NCI-H2227 treated with DMSO at 0.1 percent for 48 hours (cell line): ENCODE results near the gene HAUS7.
"Not testable (repeated sequence)": the region's sequence is repeated elsewhere in the genome, so short reads cannot be mapped to it uniquely, and the experiment has no call there.

Experiments
- DNase-seq: peaks from one replicate; lab custom pipeline; 2025; lab: John Stamatoyannopoulos, UW

HAUS7 gene

DNA sequence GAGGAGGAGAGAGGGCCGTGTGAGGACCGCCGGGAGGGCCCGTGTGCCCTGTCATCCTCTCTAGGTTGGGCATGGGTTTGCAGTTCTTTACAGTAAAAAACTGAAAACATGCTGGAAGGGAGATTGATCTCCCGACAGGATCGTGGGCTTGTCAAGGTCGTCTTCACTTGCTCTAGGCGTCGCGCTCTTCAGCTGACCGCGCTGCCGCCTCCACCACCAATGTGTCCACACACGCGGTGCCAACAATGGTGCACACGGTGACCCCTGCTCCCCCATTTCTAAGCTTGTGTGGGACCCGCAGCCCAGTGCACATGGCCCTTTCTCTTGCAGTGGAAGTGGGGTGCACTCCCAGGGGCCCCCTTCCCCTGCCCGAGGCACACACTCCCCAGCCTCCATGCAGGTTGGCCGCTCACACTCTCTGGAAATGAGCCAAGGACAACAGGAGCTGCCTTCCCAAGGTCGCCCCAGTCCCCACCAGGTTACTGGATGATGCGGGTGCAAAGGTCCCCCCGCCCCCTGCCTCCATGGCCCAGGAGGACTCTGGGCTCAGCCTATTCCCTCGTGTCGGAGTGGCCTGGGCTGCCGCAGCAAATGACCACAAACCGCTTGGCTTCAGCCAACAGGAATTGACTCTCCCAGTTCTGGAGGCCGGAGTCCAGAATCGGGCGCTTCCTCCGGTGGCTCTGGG lies 60.8 kb downstream of the HAUS7 start:
- no peak for DNase-seq

DNA sequence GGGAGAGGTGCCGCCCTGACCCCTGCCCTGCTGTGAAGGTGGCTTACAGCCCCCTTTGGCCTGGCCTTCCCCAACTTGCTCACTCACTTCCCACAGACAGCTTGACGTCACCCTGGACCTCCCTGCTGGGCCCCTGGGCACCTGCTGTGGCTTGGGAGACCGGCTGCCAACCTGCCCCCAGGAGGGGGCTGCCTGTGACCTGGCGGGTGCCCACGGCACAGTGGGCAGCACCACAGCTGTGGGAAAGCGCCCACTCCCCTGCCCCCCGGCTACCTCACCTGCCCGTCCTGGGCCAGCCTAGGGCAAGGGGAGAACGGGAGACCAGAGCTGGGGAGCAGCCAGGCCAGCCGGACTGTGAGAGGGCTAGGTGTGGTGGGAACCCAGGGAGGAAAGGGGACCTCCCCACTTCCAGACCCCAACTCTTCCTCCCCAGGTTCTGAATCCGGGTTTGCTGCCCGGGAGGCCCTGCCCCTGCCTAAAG lies 61.5 kb downstream of the HAUS7 start:
- no peak for DNase-seq

DNA sequence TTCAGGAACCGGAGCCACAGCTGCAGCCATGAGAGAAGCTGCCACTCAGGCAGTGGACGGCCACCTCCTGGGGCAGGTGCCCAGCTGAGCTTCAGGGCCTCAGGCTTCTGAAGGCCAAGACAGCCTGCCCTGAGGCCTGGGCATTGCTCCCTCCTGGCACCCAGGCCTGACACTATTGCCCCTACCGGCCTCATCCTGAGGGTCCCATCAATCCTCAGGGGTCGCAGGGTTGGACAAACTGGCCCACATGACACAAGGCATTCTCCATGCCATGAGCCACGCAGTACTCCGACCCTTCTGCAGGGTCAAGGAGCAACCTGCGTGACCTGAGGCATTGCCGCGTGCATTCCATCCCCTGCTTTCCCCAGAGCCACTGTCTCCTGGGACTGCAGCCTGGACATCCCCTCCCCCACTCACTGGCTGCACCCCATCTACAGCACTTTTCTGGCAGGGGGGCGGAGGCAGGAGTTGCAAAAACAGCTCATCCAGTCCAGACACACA lies 62.1 kb downstream of the HAUS7 start:
- no peak for DNase-seq

DNA sequence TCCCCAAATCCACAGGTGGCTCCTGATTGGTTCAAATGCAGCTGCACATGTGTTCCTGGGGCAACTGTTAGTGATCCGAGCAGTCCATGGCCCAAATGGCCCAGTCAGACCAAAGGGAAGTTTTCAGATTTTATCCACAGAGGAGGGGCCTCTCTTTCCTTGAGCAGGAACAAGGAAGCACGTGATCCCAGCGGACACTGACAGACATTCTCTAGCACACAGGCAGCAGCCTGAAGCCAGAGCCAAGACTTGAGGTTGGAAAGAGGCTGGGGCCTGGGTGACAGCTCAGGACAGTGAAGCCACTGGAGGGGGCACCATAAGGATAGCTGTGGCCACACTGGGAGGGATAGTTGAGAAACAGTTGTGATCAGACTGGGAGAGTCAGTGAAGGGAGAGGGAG lies 62.6 kb downstream of the HAUS7 start:
- no peak for DNase-seq

DNA sequence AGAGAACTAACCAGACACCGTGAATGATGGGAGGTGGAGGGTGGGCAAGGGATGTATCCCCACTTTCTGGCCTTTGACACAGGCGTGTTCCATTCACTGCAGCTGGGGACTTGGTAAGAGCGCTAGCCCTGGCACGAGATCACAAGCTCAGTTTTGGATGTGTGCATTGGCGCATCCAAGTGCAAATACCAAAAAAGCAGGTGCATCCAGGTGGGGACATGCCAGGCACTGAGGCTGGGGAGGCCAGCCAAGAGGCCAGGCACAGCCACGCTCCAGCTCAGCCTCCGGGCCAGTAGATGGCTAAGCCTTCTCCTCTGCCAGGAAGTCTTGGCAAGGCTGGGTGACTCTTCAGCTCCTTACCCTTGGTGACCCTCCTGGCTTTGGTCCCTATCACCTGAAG lies 63.5 kb downstream of the HAUS7 start:
- DNase-seq: no peak

DNA sequence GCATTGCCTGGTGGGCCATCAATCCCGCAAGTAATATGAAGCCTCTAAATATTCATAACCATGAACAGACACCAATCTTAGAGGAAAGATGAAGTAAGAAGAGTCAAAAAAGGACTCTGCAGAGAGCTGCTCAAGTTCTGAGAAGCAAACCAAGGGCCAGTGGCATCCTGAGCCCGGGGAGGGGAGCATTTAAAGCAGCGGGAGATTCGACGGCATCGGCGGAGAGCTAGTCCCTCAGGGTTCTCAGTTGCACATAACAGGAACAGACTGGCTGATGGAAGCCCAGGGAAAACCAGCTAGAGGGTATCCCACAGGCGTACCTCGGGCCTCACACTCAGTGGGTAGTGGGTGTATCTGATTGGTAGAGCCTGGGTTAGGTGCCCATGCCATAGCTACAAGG lies 64.4 kb downstream of the HAUS7 start:
- no peak for DNase-seq

DNA sequence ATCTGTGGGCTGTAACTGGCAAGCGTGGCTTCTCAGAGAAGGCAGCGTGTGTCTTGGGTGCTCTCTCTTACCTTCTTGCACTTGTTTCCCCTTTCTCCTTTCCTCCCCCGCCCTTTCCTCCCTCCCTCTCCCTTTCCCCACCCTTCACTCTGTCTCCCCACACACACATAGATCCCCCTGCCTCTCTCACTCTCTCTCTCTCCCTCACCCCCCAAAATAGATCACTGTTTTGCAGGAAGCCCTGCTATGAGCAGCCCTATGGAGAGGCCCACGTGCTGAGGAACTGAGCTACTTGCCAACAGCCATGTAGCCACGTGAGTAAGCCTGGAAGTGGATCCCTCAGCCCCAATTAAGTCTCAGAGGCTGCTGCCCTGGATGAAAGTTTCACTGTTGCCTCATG lies 65.0 kb downstream of the HAUS7 start:
- no peak for DNase-seq

DNA sequence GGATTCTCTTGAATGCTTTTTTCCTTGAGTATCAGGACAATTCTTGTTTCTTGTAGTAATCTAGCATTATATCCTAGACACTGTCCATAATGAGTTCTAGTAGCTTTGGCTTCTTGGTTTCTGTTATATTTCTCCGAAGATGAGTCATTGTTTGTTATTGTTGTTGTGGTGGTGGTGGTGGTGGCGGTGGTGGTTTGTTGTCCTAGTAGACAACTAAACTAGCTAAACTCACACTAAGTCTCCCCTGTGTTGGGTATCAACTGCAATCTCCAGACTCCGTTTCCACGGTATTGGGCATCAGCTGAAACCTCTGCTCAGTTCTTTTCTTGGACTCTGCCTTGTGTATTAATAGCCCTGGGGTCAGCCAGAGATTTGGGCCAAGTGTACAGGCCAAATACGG lies 66.0 kb downstream of the HAUS7 start:
- not testable (repeated sequence) for DNase-seq

DNA sequence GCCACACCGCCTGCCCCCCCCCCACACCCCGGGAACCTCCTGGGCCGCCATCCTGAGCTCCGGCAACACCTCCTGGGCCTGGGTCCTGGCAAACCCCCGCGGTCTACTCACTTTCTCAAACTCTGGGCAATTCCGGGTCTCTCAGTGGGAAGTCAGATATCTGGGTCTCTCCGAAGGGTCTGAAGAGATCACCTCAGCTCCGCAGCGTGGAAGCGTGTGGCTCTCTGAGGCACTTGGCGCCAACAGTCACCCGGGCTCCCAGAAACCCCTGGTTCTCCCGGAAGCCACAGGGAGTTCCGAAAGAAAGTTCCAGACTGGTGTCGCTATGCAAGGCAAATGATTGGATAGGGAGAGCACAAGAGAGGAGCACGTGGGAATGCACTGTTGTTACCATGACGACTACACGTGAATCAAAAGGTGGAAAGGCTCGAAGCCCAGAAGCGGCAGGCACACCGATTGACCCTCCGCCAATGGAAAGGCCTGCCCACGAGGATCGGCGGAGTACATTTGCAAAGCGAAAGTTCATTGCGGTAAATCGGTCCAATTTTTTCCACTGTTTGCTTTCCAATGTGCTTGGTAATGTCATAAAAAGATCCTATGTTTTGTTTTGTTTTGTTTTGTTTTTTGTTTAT lies 69.1 kb downstream of the HAUS7 start, which contains the start of gene PNMA6E:
PNMA6E (minus strand) TSS at position 218 of the 632 bp plus-strand sequence. CDS start 2,501 bp downstream, outside the sequence.
- no peak for DNase-seq

DNA sequence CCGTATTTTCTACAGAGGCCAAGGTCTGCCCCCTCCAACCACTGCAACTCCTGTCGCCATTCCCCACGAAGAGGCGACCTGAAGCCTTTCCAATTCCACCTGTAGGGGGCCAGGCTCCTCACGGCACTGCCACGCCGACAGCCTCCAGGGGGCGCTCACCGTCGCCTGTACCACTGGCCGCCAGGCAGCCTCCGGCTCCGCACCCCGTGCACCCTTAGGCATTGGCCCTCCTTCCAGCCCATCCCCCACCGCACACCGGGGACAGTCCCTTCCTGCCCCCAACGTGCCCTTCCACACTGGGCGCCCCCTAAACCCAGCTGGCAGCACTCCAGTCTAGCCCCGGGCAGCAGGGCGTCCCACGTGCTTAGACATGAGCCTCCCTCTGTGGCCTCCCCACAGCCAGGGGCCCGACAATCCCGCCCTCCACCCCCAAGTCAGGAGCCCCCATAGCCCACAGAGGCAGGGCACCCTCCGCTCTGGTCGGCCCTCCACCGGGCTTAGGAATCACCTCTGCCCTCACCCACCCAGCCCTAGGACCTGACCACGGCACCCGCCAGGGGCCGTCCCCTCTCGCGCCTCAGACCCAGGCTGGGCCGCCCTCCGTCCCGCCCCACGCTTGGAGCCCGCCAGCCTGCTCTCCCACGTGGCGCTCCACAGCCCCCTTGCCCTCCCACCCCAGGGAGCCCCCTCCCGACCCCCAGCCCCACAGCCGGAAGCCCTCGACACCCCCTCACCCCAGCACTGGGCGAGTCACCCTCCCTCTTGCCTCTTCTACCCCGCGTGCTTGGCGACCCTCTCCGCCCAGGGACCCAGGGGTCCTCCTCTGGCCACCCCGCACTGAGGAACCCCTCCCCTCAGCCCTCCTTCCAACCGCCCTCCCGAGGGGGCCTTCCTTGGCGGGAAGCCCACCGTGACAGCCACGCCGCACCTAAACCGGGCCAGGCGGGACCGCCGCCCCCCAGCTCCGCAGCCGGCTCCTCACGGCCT lies 69.9 kb downstream of the HAUS7 start:
- no peak for DNase-seq

DNA sequence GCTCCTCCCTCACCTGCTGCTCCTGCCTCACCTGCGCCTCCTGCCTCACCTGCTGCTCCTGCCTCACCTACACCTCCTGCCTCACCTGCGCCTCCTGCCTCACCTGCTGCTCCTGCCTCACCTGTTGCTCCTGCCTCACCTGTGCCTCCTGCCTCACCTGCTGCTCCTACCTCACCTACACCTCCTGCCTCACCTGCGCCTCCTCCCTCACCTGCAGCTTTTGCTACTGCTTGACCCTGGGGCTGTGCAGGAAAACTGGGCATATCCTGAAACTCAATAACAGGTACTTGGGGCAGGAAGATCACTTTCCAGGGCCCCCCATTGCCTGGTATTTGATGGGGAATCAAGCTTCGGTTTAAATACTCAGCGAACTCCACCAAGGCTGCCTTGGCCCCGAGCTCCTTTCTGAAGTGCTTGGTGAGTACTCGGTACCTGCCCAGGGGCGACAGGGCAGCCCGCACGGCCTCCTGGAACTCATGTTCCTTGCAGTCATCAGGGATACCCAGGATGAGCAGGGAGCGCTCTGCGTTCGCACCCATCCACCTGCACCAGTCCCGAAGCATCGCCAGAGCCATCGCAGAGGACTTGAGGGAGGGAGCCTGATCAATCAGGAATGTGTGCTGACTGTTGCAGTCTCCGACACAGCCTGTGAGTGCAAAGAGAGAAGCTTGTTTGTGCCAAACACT lies 72.0 kb downstream of the HAUS7 start:
- no peak for DNase-seq
